Endothelial cell of umbilical vein (primary cell): ENCODE data around the gene TET2. TPM values are rescaled to one million over a fixed set of nuclear protein-coding genes. Genes with fewer than 3 reads are reported as not detected.

Experiments
- BruUV-seq: library from RNA; stranded (reverse); fragments of 400-500 nt; replicated peaks from 2 replicates; lab custom pipeline; 2021; lab: Mats Ljungman, UMichigan
- CTCF ChIA-PET: fragments of 300-600, 350-600 bp; sonication (Branson Sonifier 250); formaldehyde crosslinking; loops from one replicate; lab custom pipeline; 2021; ENCODE audit warnings: antibody characterized with exemption, inconsistent platforms; lab: Charles Lee
- POLR2A ChIA-PET: fragments of 300-600, 350-600 bp; sonication (Branson Sonifier 250); formaldehyde crosslinking; loops from one replicate; lab custom pipeline; 2021; ENCODE audit warnings: antibody characterized with exemption, inconsistent platforms; lab: Charles Lee
- DNase-seq: peaks from one replicate; pipeline ENCODE4 v3.0.0-alpha.2; 2011; ENCODE audit warnings: low read depth, low spot score
- FAIRE-seq: peaks from 2 replicates; lab custom pipeline; 2011; peaks lifted over from hg19 to GRCh38; lab: Jason Lieb, UNC
- H2AFZ ChIP-seq: 2 replicates; pipeline ENCODE4 v1.6.0; 2012; ENCODE audit warnings: low read depth, low read length, control low read depth, inconsistent platforms
- H3K27ac ChIP-seq: 2 replicates; pipeline ENCODE4 v1.5.1; 2011; ENCODE audit warnings: low read depth, mild to moderate bottlenecking, control low read depth, low read length, moderate library complexity; ENCODE audit not compliant: insufficient read depth
- H3K27me3 ChIP-seq, 2 experiments: 2 replicates each; pipeline versions ENCODE4 v1.6.0 to v1.6.1; 2011; ENCODE audit warnings: low read length in 2 of 2, mixed read lengths in 1 of 2; ENCODE audit not compliant: control insufficient read depth in 2 of 2, insufficient read depth in 2 of 2
- H3K36me3 ChIP-seq, 2 experiments: 2 replicates in 1 of 2; 3 replicates in 1 of 2; pipeline ENCODE4 v1.5.1; 2011; ENCODE audit warnings: low read length in 2 of 2, mild to moderate bottlenecking in 1 of 2, moderate library complexity in 1 of 2; ENCODE audit not compliant: control insufficient read depth in 2 of 2, insufficient read depth in 2 of 2; ENCODE audit errors: extremely low read depth in 1 of 2
- H3K4me1 ChIP-seq: 3 replicates; pipeline ENCODE4 v1.5.1; 2011; ENCODE audit warnings: mild to moderate bottlenecking, low read length; ENCODE audit not compliant: control insufficient read depth, insufficient read depth; ENCODE audit errors: extremely low read depth
- H3K4me2 ChIP-seq: 2 replicates; pipeline ENCODE4 v1.6.1; 2011; ENCODE audit warnings: low read length, control low read depth, mixed read lengths; ENCODE audit not compliant: insufficient read depth
- H3K4me3 ChIP-seq, 3 experiments: fragments of 200-600 bp in 1 of 3; sonication (generic), shearing (Covaris generic) in 1 of 3; replicated peaks in 1 of 3; 2 replicates each; pipeline ENCODE4 v1.5.1; 2011 to 2016; ENCODE audit warnings: control low read depth in 3 of 3, low read length in 3 of 3, mild to moderate bottlenecking in 2 of 3, inconsistent platforms in 1 of 3, low read depth in 1 of 3, moderate library complexity in 1 of 3; ENCODE audit not compliant: insufficient read depth in 1 of 3
- H3K79me2 ChIP-seq: 2 replicates; pipeline ENCODE4 v1.6.0; 2012; ENCODE audit warnings: low read length, inconsistent platforms; ENCODE audit not compliant: control insufficient read depth, insufficient read depth
- H3K9ac ChIP-seq: replicated peaks from 2 replicates; pipeline ENCODE3; 2011; ENCODE audit warnings: low read length, control low read depth; ENCODE audit not compliant: insufficient read depth; ENCODE audit errors: extremely low read depth
- H3K9me1 ChIP-seq: replicated peaks from 3 replicates; pipeline ENCODE4 v1.6.0; 2011; ENCODE audit warnings: mild to moderate bottlenecking, low read length; ENCODE audit not compliant: control insufficient read depth, insufficient read depth; ENCODE audit errors: extremely low read depth
- H3K9me3 ChIP-seq: replicated peaks from 2 replicates; pipeline ENCODE4 v1.5.1; 2012; ENCODE audit warnings: low read length, inconsistent platforms; ENCODE audit not compliant: control insufficient read depth, insufficient read depth
- H4K20me1 ChIP-seq: replicated peaks from 2 replicates; pipeline ENCODE3; 2011; ENCODE audit warnings: mild to moderate bottlenecking, low read length; ENCODE audit not compliant: control insufficient read depth, insufficient read depth; ENCODE audit errors: extremely low read depth
- CTCF ChIP-seq, 2 donors: IDR thresholded peaks; 1 replicate in 1 of 2; 2 replicates in 1 of 2; pipeline ENCODE4 v1.5.1; 2011; ENCODE audit warnings: low read length in 2 of 2, mild to moderate bottlenecking in 2 of 2, moderate library complexity in 2 of 2, control low read depth in 1 of 2, inconsistent platforms in 1 of 2, low read depth in 1 of 2; ENCODE audit not compliant: insufficient read depth in 1 of 2; ENCODE audit errors: extremely low read depth in 1 of 2
- EZH2 ChIP-seq: IDR thresholded peaks from 2 replicates; pipeline ENCODE4 v1.6.1; 2012; ENCODE audit warnings: borderline replicate concordance, low read depth, mild to moderate bottlenecking, moderate library complexity, low read length, inconsistent platforms; ENCODE audit not compliant: severe bottlenecking
- JUN ChIP-seq: IDR thresholded peaks from 2 replicates; pipeline ENCODE4 v1.6.1; 2011; ENCODE audit warnings: borderline replicate concordance, low read depth; ENCODE audit not compliant: insufficient read length, insufficient read depth
- MAX ChIP-seq: IDR thresholded peaks from 2 replicates; pipeline ENCODE4 v1.6.1; 2011; ENCODE audit not compliant: insufficient read depth, insufficient read length
- MYC ChIP-seq: IDR thresholded peaks from one replicate; pipeline ENCODE4 v1.6.1; 2011; ENCODE audit warnings: mild to moderate bottlenecking, low read depth, low read length
- POLR2A ChIP-seq: IDR thresholded peaks from 2 replicates; pipeline ENCODE4 v1.6.1; 2012; ENCODE audit warnings: low read depth, mild to moderate bottlenecking, control low read depth, low read length
- POLR2AphosphoS5 ChIP-seq: IDR thresholded peaks from 2 replicates; pipeline ENCODE4 v1.6.1; 2012; ENCODE audit warnings: low read depth, mild to moderate bottlenecking, control low read depth, low read length, moderate library complexity; ENCODE audit not compliant: insufficient read depth
- dilution Hi-C: fragments of 300-500 bp; cut with MboI; formaldehyde crosslinking; loops from one replicate; pipeline ENCODE4 v1.15.0; 2019; ENCODE audit warnings: low sequenced_read_pairs; ENCODE audit not compliant: extremely low pct_ligation_motif_present
- intact Hi-C: fragments of 100-400 bp; cut with micrococcal nuclease; formaldehyde crosslinking; loops from one replicate; pipeline ENCODE4 v1.10.0; 2022
- polyA plus RNA-seq, 4 experiments: library from polyadenylated mRNA; depleted of rRNA in 3 of 4; stranded (reverse) in 3 of 4; unstranded in 1 of 4; fragments of >200 nt; gene quantifications; 2 replicates each; pipeline versions ENCODE4 v1.2.1 to v1.2.3, GENCODE V29; 2011 to 2012; ENCODE audit warnings: missing spikeins in 1 of 4
- total RNA-seq: library from RNA; stranded (reverse); gene quantifications from 2 replicates; pipeline ENCODE4 v1.2.3, GENCODE V29; 2021

TET2 gene
- total and polyA plus RNA-seq, 2 donors (not counting 3 experiments of a cell fraction or from before 2014, with no cell fraction given), result 4.8 to 17.5 TPM

GRCh38 chr4:105113800-105114199, 32.9 kb upstream of the TET2 start:
- ChIA-PET CTCF (interaction anchor here (0.6 kb wide), 1 partner anchor 430 kb away, joined by 3 read pairs; no protein-coding TSS in a partner anchor), POLR2A (no interaction called here)
- Histone ChIP-seq H3K9ac (no peak overlapping the region), H4K20me1 (no peaks in the 10 kb centered on the region), H3K27me3 (no peaks in the 10 kb centered on the region), H3K4me2 (no peak overlapping the region), H3K36me3 (no peaks in the 10 kb centered on the region), H2AFZ (no peak overlapping the region), H3K27ac (no peak overlapping the region), H3K9me3 (no peaks in the 10 kb centered on the region), H3K4me1 (no peaks in the 10 kb centered on the region), H3K9me1 (no peaks in the 10 kb centered on the region), H3K79me2 (no peaks in the 10 kb centered on the region), H3K4me3 (no peak overlapping the region)
- FAIRE-seq (no peak), DNase-seq (no peak)
- BruUV-seq, result no TSS peak
- TF ChIP-seq MYC, result no peak
- no peak for TF ChIP-seq CTCF (IDR thresholded peaks at IDR 0.05; ENCODE audit: extremely low read depth in 1 of 2, insufficient read depth in 1 of 2, low read depth in 1 of 2, low read length in 2 of 2)
- no peak for TF ChIP-seq EZH2
- TF ChIP-seq JUN, result no peak
- TF ChIP-seq POLR2A, result no peak
- TF ChIP-seq POLR2AphosphoS5, result no peak
- TF ChIP-seq MAX, result no peak
- dilution Hi-C loops, result no loop called here
- intact Hi-C loops, result no loop called here
